HepG2 (cell line): Measurements from ENCODE around the gene DNMT3L. TPM values are rescaled to one million over a fixed set of nuclear protein-coding genes. Genes with fewer than 3 reads are reported as not detected.
A peak's percentile ranks its signal among the peaks of the same experiment; 100 is the strongest.

Experiments
- ISL2 ChIP-seq: sonication (generic); formaldehyde crosslinking; IDR thresholded peaks from 2 replicates; pipeline ENCODE4 v1.5.0; 2020; ENCODE audit warnings: missing genetic modification reagents
- KAT7 ChIP-seq: IDR thresholded peaks from 2 replicates; pipeline ENCODE4 v1.6.1; 2018; ENCODE audit warnings: borderline replicate concordance, missing compliant biosample characterization
- MED8 ChIP-seq: sonication (generic); formaldehyde crosslinking; IDR thresholded peaks from 2 replicates; pipeline ENCODE4 v1.8.1; 2023; ENCODE audit warnings: mild to moderate bottlenecking, missing genetic modification reagents; ENCODE audit not compliant: insufficient replicate concordance
- MEF2D ChIP-seq: sonication (generic); formaldehyde crosslinking; IDR thresholded peaks from 2 replicates; pipeline ENCODE4 v1.5.1; 2020; ENCODE audit warnings: mild to moderate bottlenecking, missing genetic modification reagents
- MEIS1 ChIP-seq: sonication (generic); formaldehyde crosslinking; IDR thresholded peaks from 2 replicates; pipeline ENCODE4 v1.9.0; 2021; ENCODE audit warnings: mild to moderate bottlenecking, missing genetic modification reagents, moderate library complexity, borderline replicate concordance
- RBAK ChIP-seq: sonication (generic); formaldehyde crosslinking; IDR thresholded peaks from 2 replicates; pipeline ENCODE4 v1.5.1; 2020; ENCODE audit warnings: mild to moderate bottlenecking, missing genetic modification reagents
- SMAD3 ChIP-seq: sonication (generic); formaldehyde crosslinking; IDR thresholded peaks from 2 replicates; pipeline ENCODE4 v1.4.0; 2020; ENCODE audit warnings: missing genetic modification reagents
- SRY ChIP-seq: sonication (generic); formaldehyde crosslinking; IDR thresholded peaks from 2 replicates; pipeline ENCODE4 v1.8.0; 2022; ENCODE audit warnings: mild to moderate bottlenecking, missing genetic modification reagents
- STAG1 ChIP-seq: sonication (generic); formaldehyde crosslinking; IDR thresholded peaks from 2 replicates; pipeline ENCODE4 v1.4.0; 2020; ENCODE audit warnings: missing genetic modification reagents
- TSC22D2 ChIP-seq: sonication (generic); formaldehyde crosslinking; IDR thresholded peaks from 2 replicates; pipeline ENCODE4 v1.5.1; 2020; ENCODE audit warnings: missing genetic modification reagents, mild to moderate bottlenecking, borderline replicate concordance
- ZFP36L1 ChIP-seq: sonication (generic); formaldehyde crosslinking; IDR thresholded peaks from 2 replicates; pipeline ENCODE4 v1.8.0; 2022; ENCODE audit warnings: mild to moderate bottlenecking, missing genetic modification reagents, moderate library complexity
- ZFP82 ChIP-seq: sonication (generic); formaldehyde crosslinking; IDR thresholded peaks from 2 replicates; pipeline ENCODE4 v1.5.1; 2020; ENCODE audit warnings: mild to moderate bottlenecking, missing genetic modification reagents, borderline replicate concordance
- ZIK1 ChIP-seq: sonication (generic); formaldehyde crosslinking; IDR thresholded peaks from 2 replicates; pipeline ENCODE4 v1.5.0; 2020; ENCODE audit warnings: mild to moderate bottlenecking, low read depth, missing genetic modification reagents, borderline replicate concordance
- ZNF160 ChIP-seq: sonication (generic); formaldehyde crosslinking; IDR thresholded peaks from 2 replicates; pipeline ENCODE4 v1.8.0; 2022; ENCODE audit warnings: mild to moderate bottlenecking, inconsistent platforms, missing genetic modification reagents
- ZNF256 ChIP-seq: sonication (generic); formaldehyde crosslinking; conservative IDR thresholded peaks from 2 replicates; pipeline ENCODE4 v1.4.0; 2020; ENCODE audit warnings: missing genetic modification reagents
- ZNF543 ChIP-seq: sonication (generic); formaldehyde crosslinking; IDR thresholded peaks from 2 replicates; pipeline ENCODE4 v1.4.0; 2020; ENCODE audit warnings: mild to moderate bottlenecking, missing genetic modification reagents
- ZNF792 ChIP-seq: IDR thresholded peaks from 2 replicates; pipeline ENCODE4 v1.6.1; 2016
- polyA plus RNA-seq, 8 experiments: library from polyadenylated mRNA; depleted of rRNA in 3 of 8; stranded (reverse) in 7 of 8; unstranded in 1 of 8; fragments of >200 nt; fragmentation: Illumina TruSeq in 4 of 8; extraction: Trizol in 4 of 8; gene quantifications; 2 replicates each; pipeline versions ENCODE4 v1.2.1 to v1.2.3, GENCODE V29; 2011 to 2016; ENCODE audit warnings: low read depth in 4 of 8, missing spikeins in 1 of 8, mixed read lengths in 1 of 8; ENCODE audit not compliant: insufficient read depth in 1 of 8
- total RNA-seq, 5 experiments: library from RNA; depleted of rRNA; stranded (reverse); fragments of >200 nt; fragmentation: Illumina TruSeq; extraction: Trizol; gene quantifications; 2 replicates each; pipeline ENCODE4 v1.2.3, GENCODE V29; 2016; ENCODE audit warnings: low read depth in 1 of 5
- TF ChIP-seq, protein P1 (sequence below): sonication (generic); formaldehyde crosslinking; IDR thresholded peaks from 2 replicates; pipeline ENCODE4 v1.4.0; 2020; ENCODE audit warnings: mild to moderate bottlenecking, missing genetic modification reagents
- TF ChIP-seq, protein P2 (sequence below): sonication (generic); formaldehyde crosslinking; IDR thresholded peaks from 2 replicates; pipeline ENCODE4 v1.4.0; 2020; ENCODE audit warnings: missing genetic modification reagents
- TF ChIP-seq, protein P3 (sequence below): IDR thresholded peaks from 2 replicates; pipeline ENCODE4 v1.6.1; 2012; ENCODE audit warnings: low read length, improper control_type of control experiment
- TF ChIP-seq, protein P4 (sequence below): sonication (generic); formaldehyde crosslinking; IDR thresholded peaks from 2 replicates; pipeline ENCODE4 v1.5.0; 2020; ENCODE audit warnings: missing genetic modification reagents, mild to moderate bottlenecking, borderline replicate concordance

DNMT3L gene
- total and polyA plus RNA-seq, 2 of the 13 experiments (the other 11 are each of a cell fraction or from before 2014, with no cell fraction given), result 0.75 to 1.7 TPM

DNA sequence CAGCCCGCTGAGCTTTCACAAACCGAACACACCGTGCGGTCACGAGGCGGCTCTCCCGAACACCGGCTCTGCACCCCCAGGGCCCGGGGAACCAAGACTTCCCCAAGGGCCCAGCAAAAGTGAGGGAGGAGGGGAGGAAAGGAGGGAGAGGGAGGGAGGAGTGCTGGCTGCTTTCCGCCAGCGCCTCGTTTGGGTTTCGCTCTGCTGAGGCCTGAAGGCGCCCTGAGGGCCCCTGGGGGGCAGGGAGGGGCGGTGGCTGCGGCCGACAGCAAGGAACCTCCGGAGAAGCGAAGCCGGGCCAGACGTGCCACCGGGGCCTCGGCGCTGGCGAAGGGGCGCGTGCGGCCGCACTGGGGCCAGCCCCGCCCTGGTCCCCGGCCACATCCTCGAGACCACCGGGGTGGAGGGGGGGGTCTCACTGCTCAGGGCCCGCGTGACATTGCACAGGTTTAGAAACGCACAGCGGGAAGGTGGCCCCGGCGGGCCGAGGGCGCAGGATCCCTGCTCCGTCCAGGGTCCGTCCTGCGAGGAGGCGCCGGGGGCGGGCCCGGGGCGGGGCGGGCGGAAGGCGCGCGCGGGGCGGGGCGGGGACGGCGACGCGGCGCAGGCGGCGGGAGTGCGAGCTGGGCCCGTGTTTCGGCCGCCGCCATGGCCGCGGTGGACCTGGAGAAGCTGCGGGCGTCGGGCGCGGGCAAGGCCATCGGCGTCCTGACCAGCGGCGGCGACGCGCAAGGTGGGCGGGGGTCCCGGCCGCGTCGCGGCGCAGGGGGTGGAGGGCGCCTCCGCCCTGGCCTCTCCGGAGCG, 38.0 kb upstream of the DNMT3L start, which contains the start of gene PFKL (continued):
- 0 out of 2 replicates have a peak, but pooled peaks have one; percentile 13 for TF ChIP-seq ZNF792 (CRISPR knock-in tag)
- TF ChIP-seq STAG1, result no peak
- no peak for TF ChIP-seq ZFP36L1 (CRISPR knock-in tag)
- TF ChIP-seq ZNF256 (CRISPR knock-in tag), result no peak
- TF ChIP-seq KAT7 (CRISPR knock-in tag), result peak; percentile 90; the same call in 1 of the 2 replicates
- TF ChIP-seq ISL2, result peak; percentile 53; the same call in 1 of the 2 replicates
- 0 out of 2 replicates have a peak, but pooled peaks have one; percentile 40 for TF ChIP-seq TSC22D2
- TF ChIP-seq MEIS1 (CRISPR knock-in tag), result peak; percentile 73
- peak; percentile 54; the same call in 1 of the 2 replicates for TF ChIP-seq ZNF543 (CRISPR knock-in tag)
- no peak for TF ChIP-seq ZFP82 (CRISPR knock-in tag)
- TF ChIP-seq MEF2D, result no peak
- no peak for TF ChIP-seq RBAK (CRISPR knock-in tag)
- TF ChIP-seq, protein P1, sequence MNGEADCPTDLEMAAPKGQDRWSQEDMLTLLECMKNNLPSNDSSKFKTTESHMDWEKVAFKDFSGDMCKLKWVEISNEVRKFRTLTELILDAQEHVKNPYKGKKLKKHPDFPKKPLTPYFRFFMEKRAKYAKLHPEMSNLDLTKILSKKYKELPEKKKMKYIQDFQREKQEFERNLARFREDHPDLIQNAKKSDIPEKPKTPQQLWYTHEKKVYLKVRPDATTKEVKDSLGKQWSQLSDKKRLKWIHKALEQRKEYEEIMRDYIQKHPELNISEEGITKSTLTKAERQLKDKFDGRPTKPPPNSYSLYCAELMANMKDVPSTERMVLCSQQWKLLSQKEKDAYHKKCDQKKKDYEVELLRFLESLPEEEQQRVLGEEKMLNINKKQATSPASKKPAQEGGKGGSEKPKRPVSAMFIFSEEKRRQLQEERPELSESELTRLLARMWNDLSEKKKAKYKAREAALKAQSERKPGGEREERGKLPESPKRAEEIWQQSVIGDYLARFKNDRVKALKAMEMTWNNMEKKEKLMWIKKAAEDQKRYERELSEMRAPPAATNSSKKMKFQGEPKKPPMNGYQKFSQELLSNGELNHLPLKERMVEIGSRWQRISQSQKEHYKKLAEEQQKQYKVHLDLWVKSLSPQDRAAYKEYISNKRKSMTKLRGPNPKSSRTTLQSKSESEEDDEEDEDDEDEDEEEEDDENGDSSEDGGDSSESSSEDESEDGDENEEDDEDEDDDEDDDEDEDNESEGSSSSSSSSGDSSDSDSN, result peak; percentile 60; the same call in 1 of the 2 replicates
- TF ChIP-seq SMAD3 (CRISPR knock-in tag), result no peak
- 0 out of 2 replicates have a peak, but pooled peaks have one; percentile 31 for TF ChIP-seq SRY (CRISPR knock-in tag)
- TF ChIP-seq, protein P2, sequence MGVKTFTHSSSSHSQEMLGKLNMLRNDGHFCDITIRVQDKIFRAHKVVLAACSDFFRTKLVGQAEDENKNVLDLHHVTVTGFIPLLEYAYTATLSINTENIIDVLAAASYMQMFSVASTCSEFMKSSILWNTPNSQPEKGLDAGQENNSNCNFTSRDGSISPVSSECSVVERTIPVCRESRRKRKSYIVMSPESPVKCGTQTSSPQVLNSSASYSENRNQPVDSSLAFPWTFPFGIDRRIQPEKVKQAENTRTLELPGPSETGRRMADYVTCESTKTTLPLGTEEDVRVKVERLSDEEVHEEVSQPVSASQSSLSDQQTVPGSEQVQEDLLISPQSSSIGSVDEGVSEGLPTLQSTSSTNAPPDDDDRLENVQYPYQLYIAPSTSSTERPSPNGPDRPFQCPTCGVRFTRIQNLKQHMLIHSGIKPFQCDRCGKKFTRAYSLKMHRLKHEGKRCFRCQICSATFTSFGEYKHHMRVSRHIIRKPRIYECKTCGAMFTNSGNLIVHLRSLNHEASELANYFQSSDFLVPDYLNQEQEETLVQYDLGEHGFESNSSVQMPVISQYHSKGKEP, result no peak
- peak; percentile 85; the same call in 1 of the 2 replicates for TF ChIP-seq ZIK1 (CRISPR knock-in tag)
- TF ChIP-seq ZNF160, result peak; percentile 81
- TF ChIP-seq MED8 (CRISPR knock-in tag), result no peak
- TF ChIP-seq, protein P3, sequence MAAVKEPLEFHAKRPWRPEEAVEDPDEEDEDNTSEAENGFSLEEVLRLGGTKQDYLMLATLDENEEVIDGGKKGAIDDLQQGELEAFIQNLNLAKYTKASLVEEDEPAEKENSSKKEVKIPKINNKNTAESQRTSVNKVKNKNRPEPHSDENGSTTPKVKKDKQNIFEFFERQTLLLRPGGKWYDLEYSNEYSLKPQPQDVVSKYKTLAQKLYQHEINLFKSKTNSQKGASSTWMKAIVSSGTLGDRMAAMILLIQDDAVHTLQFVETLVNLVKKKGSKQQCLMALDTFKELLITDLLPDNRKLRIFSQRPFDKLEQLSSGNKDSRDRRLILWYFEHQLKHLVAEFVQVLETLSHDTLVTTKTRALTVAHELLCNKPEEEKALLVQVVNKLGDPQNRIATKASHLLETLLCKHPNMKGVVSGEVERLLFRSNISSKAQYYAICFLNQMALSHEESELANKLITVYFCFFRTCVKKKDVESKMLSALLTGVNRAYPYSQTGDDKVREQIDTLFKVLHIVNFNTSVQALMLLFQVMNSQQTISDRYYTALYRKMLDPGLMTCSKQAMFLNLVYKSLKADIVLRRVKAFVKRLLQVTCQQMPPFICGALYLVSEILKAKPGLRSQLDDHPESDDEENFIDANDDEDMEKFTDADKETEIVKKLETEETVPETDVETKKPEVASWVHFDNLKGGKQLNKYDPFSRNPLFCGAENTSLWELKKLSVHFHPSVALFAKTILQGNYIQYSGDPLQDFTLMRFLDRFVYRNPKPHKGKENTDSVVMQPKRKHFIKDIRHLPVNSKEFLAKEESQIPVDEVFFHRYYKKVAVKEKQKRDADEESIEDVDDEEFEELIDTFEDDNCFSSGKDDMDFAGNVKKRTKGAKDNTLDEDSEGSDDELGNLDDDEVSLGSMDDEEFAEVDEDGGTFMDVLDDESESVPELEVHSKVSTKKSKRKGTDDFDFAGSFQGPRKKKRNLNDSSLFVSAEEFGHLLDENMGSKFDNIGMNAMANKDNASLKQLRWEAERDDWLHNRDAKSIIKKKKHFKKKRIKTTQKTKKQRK, result no peak
- TF ChIP-seq, protein P4, sequence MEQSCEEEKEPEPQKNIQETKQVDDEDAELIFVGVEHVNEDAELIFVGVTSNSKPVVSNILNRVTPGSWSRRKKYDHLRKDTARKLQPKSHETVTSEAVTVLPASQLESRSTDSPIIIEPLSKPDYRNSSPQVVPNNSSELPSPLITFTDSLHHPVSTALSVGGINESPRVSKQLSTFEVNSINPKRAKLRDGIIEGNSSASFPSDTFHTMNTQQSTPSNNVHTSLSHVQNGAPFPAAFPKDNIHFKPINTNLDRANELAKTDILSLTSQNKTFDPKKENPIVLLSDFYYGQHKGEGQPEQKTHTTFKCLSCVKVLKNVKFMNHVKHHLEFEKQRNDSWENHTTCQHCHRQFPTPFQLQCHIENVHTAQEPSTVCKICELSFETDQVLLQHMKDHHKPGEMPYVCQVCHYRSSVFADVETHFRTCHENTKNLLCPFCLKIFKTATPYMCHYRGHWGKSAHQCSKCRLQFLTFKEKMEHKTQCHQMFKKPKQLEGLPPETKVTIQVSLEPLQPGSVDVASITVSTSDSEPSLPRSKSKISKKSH, result 0 out of 2 replicates have a peak, but pooled peaks have one; percentile 46
